MG63 (cell line): ENCODE measurements around the gene DALRD3. TPM values are rescaled to one million over a fixed set of nuclear protein-coding genes. Genes with fewer than 3 reads are reported as not detected.

Experiments used
- DNase-seq: peaks from one replicate; pipeline ENCODE4 v3.0.0-alpha.2; 2020
- H3K27me3 ChIP-seq: fragments of 250-450 bp; sonication (Bioruptor Pico); 2 replicates; pipeline ENCODE4 v1.5.1; 2020; ENCODE audit warnings: mild to moderate bottlenecking, moderate library complexity
- H3K36me3 ChIP-seq: fragments of 250-450 bp; sonication (Bioruptor Pico); 2 replicates; pipeline ENCODE4 v1.5.1; 2020; ENCODE audit warnings: mild to moderate bottlenecking, moderate library complexity
- H3K4me3 ChIP-seq: fragments of 250-450 bp; sonication (Bioruptor Pico); 2 replicates; pipeline ENCODE4 v1.5.1; 2020; ENCODE audit warnings: mild to moderate bottlenecking, moderate library complexity
- H3K9me3 ChIP-seq: fragments of 250-450 bp; sonication (Bioruptor Pico); 2 replicates; pipeline ENCODE4 v1.5.1; 2020; ENCODE audit warnings: mild to moderate bottlenecking, moderate library complexity
- total RNA-seq: library from RNA; depleted of rRNA; stranded (reverse); fragments of >200 nt; shearing (Covaris generic); gene quantifications from 2 replicates; pipeline ENCODE4 v1.2.3, GENCODE V29; 2014; ENCODE audit warnings: low replicate concordance; rRNA removed

DALRD3 gene
- total RNA-seq, 1 experiment from 2014 or later, result 18.6 TPM

DNA sequence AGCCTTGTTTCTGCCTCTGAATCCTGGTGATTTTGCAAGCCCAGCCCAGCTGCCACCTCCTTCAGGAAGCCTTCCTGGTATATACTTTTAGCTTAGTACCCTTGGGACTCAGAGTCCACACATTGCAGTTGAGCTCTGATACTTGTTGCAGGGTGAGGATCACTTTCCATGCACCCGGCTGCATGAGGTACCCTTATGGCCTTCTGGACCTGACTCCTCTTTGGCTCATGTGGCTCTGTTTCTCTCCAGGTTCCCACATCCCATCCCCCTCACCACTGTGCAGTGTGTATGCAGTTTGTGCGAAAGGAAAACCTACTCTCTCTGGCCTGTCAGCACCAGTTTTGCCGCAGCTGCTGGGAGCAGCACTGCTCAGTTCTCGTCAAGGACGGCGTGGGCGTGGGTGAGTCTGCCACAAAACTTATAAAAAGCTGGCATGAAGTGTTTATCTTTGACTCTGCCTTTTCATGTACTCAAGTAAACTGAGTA lies 51.5 kb downstream of the DALRD3 start:
- Histone ChIP-seq H3K9me3 (no peaks in the 10 kb centered on the region), H3K4me3 (no peak overlapping the region), H3K27me3 (no peaks in the 10 kb centered on the region), H3K36me3 (peaks cover 20% of the 10 kb centered on the region)
- no peak for DNase-seq

DNA sequence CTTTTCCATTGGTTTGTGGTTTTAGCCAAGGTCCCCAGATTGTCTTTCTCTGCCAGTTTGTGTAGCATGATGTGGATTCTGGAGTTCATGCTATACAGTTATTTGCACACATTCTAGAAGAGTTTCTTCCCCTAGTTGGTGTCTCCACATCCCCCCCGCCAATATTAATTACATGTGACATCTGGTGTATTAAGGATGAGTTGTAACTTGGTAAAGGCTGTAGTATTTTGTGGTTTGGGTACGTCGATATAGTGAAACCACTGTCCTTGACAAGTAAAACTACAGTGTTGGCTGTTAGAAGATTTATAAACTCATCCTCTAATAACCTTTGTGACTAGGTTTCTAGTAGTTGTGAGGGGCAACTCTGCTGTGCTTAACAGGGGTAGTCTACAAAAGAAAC lies 52.0 kb downstream of the DALRD3 start:
- Histone ChIP-seq H3K36me3 (peaks cover 15% of the 10 kb centered on the region), H3K9me3 (no peaks in the 10 kb centered on the region), H3K4me3 (no peak overlapping the region), H3K27me3 (no peaks in the 10 kb centered on the region)
- DNase-seq, result no peak

Other genes with a start within 250 kb of the DALRD3 start
- gene PRKAR2A, start 170.7 kb downstream of the DALRD3 start, total RNA-seq, result 7.8 and 11.0 TPM in 2 replicates
- gene SLC25A20, start 119.7 kb downstream of the DALRD3 start, total RNA-seq, result 17.2 and 23.4 TPM in 2 replicates
- gene ARIH2, start 99.7 kb downstream of the DALRD3 start, total RNA-seq, result 76.4 and 113 TPM in 2 replicates
- gene P4HTM, start 28.3 kb downstream of the DALRD3 start, total RNA-seq, result not detected in 2 replicates
- gene WDR6, start 11.2 kb downstream of the DALRD3 start, total RNA-seq, result 72.7 and 77.2 TPM in 2 replicates
- 37.8 and 91.3 TPM in 2 replicates for gene NDUFAF3, start 3.5 kb upstream of the DALRD3 start, total RNA-seq
- 304 and 356 TPM in 2 replicates for gene IMPDH2, start 10.8 kb upstream of the DALRD3 start, total RNA-seq
- gene QRICH1, start 75.5 kb upstream of the DALRD3 start, total RNA-seq, result 69.4 and 77.3 TPM in 2 replicates
- gene QARS1, start 86.2 kb upstream of the DALRD3 start, total RNA-seq, result 97.3 and 152 TPM in 2 replicates
- 31.5 and 120 TPM in 2 replicates for gene USP19, start 102.2 kb upstream of the DALRD3 start, total RNA-seq
- 32.7 and 99.4 TPM in 2 replicates for gene LAMB2, start 114.5 kb upstream of the DALRD3 start, total RNA-seq
- 36.4 and 39.6 TPM in 2 replicates for gene CCDC71, start 147.8 kb upstream of the DALRD3 start, total RNA-seq
- gene KLHDC8B, start 153.0 kb upstream of the DALRD3 start, total RNA-seq, result 7.6 and 8.8 TPM in 2 replicates